HG03432 (cell line): ENCODE data around the gene CASK.
"Not testable (repeated sequence)": the region's sequence is repeated elsewhere in the genome, so short reads cannot be mapped to it uniquely, and the experiment has no call there.

Source experiments
- ATAC-seq: cut with Tn5 transposase; IDR thresholded peaks from one replicate; pipeline ENCODE4 v1.9.1; 2021; ENCODE audit warnings: mild to moderate bottlenecking, moderate library complexity; ENCODE audit not compliant: unreplicated experiment

CASK gene

GRCh38 chrX:41522081-41522480 lies 401.3 kb downstream of the CASK start:
- no peak for ATAC-seq

GRCh38 chrX:41519468-41519867 lies 403.9 kb downstream of the CASK start:
- ATAC-seq: no peak

GRCh38 chrX:41518841-41519220 lies 404.5 kb downstream of the CASK start:
- no peak for ATAC-seq

- ATAC-seq: no peak
Observed at GRCh38 chrX:41518127-41518840, 405.1 kb downstream of the CASK start.

GRCh38 chrX:41516999-41517765 lies 406.2 kb downstream of the CASK start:
- ATAC-seq: no peak

- ATAC-seq: no peak
Observed at GRCh38 chrX:41516456-41516855, 406.9 kb downstream of the CASK start.

GRCh38 chrX:41515376-41515775 lies 408.0 kb downstream of the CASK start:
- ATAC-seq: no peak

GRCh38 chrX:41514179-41514578 lies 409.2 kb downstream of the CASK start:
- ATAC-seq: no peak

- ATAC-seq: not testable (repeated sequence)
Observed at GRCh38 chrX:41512853-41513252, 410.5 kb downstream of the CASK start.

- ATAC-seq: peak; percentile 81
Observed at GRCh38 chrX:41512394-41512793, 411.0 kb downstream of the CASK start.

GRCh38 chrX:41507919-41508318 lies 415.4 kb downstream of the CASK start:
- no peak for ATAC-seq

- ATAC-seq: no peak
Observed at GRCh38 chrX:41502004-41502403, 421.4 kb downstream of the CASK start.

GRCh38 chrX:41499984-41500383 lies 423.4 kb downstream of the CASK start:
- ATAC-seq: no peak

GRCh38 chrX:41499195-41499594 lies 424.2 kb downstream of the CASK start:
- no peak for ATAC-seq

GRCh38 chrX:41491267-41492004 lies 431.9 kb downstream of the CASK start:
- ATAC-seq: no peak

- no peak for ATAC-seq
Observed at GRCh38 chrX:41490446-41490845, 432.9 kb downstream of the CASK start.

- no peak for ATAC-seq
Observed at GRCh38 chrX:41482154-41482850, 441.1 kb downstream of the CASK start.

- ATAC-seq: no peak
Observed at GRCh38 chrX:41481264-41482109, 441.9 kb downstream of the CASK start.

GRCh38 chrX:41480508-41481260 lies 442.7 kb downstream of the CASK start:
- ATAC-seq: no peak
